HepG2 (cell line): Measurements from ENCODE around the gene ZNF771. TPM values are rescaled to one million over a fixed set of nuclear protein-coding genes. Genes with fewer than 3 reads are reported as not detected.
A peak's percentile ranks its signal among the peaks of the same experiment; 100 is the strongest.

ENCODE experiments used
- KAT2B ChIP-seq: fragments of 150-350 bp; IDR thresholded peaks from 2 replicates; pipeline ENCODE4 v1.6.1; 2014; ENCODE audit warnings: low read depth, low read length, borderline replicate concordance
- MXD4 ChIP-seq: IDR thresholded peaks from 2 replicates; pipeline ENCODE4 v1.6.1; 2016; ENCODE audit warnings: mild to moderate bottlenecking, missing biosample characterization, missing genetic modification reagents
- NR2F2 ChIP-seq: IDR thresholded peaks from 2 replicates; pipeline ENCODE4 v1.6.1; 2012; ENCODE audit warnings: low read depth, inconsistent platforms, borderline replicate concordance
- RARA ChIP-seq: IDR thresholded peaks from 2 replicates; pipeline ENCODE4 v1.6.1; 2016; ENCODE audit warnings: missing genetic modification reagents, missing compliant biosample characterization
- RNF2 ChIP-seq: fragments of 450-650 bp; conservative IDR thresholded peaks from 2 replicates; pipeline ENCODE4 v1.6.1; 2016; ENCODE audit warnings: low read depth
- ZBTB26 ChIP-seq: IDR thresholded peaks from 2 replicates; pipeline ENCODE4 v1.6.1; 2016; ENCODE audit warnings: missing compliant biosample characterization, missing genetic modification reagents, borderline replicate concordance
- ZNF12 ChIP-seq: sonication (generic); formaldehyde crosslinking; IDR thresholded peaks from 2 replicates; pipeline ENCODE4 v1.5.0; 2020; ENCODE audit warnings: missing genetic modification reagents
- ZNF142 ChIP-seq: sonication (generic); formaldehyde crosslinking; IDR thresholded peaks from 2 replicates; pipeline ENCODE4 v1.4.0; 2020; ENCODE audit warnings: missing genetic modification reagents
- ZNF431 ChIP-seq: sonication (generic); formaldehyde crosslinking; IDR thresholded peaks from 2 replicates; pipeline ENCODE4 v1.9.0; 2022; ENCODE audit warnings: missing genetic modification reagents, low read depth, mild to moderate bottlenecking, borderline replicate concordance
- ZNF672 ChIP-seq: sonication (generic); formaldehyde crosslinking; IDR thresholded peaks from 2 replicates; pipeline ENCODE4 v1.8.1; 2022; ENCODE audit warnings: missing genetic modification reagents
- ZNF687 ChIP-seq: sonication (generic); formaldehyde crosslinking; IDR thresholded peaks from 2 replicates; pipeline ENCODE4 v1.5.1; 2020; ENCODE audit warnings: mild to moderate bottlenecking, missing genetic modification reagents, moderate library complexity
- ZNF691 ChIP-seq: sonication (generic); formaldehyde crosslinking; IDR thresholded peaks from 2 replicates; pipeline ENCODE4 v1.4.0; 2020; ENCODE audit warnings: missing genetic modification reagents, low read depth, mild to moderate bottlenecking, borderline replicate concordance
- ZNF878 ChIP-seq: sonication (generic); formaldehyde crosslinking; IDR thresholded peaks from 2 replicates; pipeline ENCODE4 v1.8.1; 2023; ENCODE audit warnings: mild to moderate bottlenecking, missing genetic modification reagents, moderate library complexity
- polyA plus RNA-seq, 8 experiments: library from polyadenylated mRNA; depleted of rRNA in 3 of 8; stranded (reverse) in 7 of 8; unstranded in 1 of 8; fragments of >200 nt; fragmentation: Illumina TruSeq in 4 of 8; extraction: Trizol in 4 of 8; gene quantifications; 2 replicates each; pipeline versions ENCODE4 v1.2.1 to v1.2.3, GENCODE V29; 2011 to 2016; ENCODE audit warnings: low read depth in 4 of 8, missing spikeins in 1 of 8, mixed read lengths in 1 of 8; ENCODE audit not compliant: insufficient read depth in 1 of 8
- total RNA-seq, 5 experiments: library from RNA; depleted of rRNA; stranded (reverse); fragments of >200 nt; fragmentation: Illumina TruSeq; extraction: Trizol; gene quantifications; 2 replicates each; pipeline ENCODE4 v1.2.3, GENCODE V29; 2016; ENCODE audit warnings: low read depth in 1 of 5
- TF ChIP-seq, protein P1 (sequence below): sonication (generic); formaldehyde crosslinking; IDR thresholded peaks from 2 replicates; pipeline ENCODE4 v1.8.0; 2022; ENCODE audit warnings: mild to moderate bottlenecking, missing genetic modification reagents, borderline replicate concordance

Gene ZNF771
- total and polyA plus RNA-seq, 2 of the 13 experiments (the other 11 are each of a cell fraction or from before 2014, with no cell fraction given), result 5.0 to 11.8 TPM

DNA sequence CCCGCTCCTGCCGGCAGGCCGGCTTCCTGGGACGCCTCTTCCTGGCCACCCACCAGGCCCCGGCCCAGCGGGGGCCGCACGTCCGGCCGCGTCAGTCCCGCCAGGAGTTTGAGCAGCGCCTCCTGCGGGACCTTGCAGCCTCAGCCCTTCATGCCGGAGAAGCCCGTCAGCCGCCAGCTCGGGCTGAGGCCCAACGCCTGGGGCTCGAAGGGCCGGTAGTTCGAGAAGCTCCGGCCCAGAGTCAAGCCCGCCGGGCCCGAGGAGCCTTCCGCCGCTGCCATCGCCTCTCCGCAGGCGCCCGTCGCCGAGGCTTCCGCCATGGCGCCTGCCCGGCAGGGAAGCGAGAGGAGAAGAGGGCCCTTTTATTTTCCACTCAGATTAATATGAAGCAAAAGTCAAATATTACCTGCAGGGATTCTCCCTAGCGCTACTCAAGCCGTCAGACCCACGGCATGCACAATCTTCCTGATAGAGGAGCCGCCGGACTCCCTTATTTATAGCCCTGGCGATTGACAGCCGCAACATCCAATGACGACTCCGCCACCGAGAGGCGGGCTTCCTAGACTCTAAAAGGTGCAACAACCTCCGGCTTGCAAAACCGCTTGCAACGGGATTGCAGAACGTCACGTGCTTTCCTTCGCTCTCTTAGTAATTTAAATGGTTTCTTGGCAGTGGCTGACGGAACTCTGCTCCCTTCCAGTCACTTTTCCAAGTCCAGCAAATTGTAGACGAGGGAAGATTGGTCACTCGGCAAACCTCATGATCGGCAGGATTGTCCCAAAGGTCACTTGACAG lies 38.2 kb downstream of the ZNF771 start, which contains the start of gene SEPHS2 (continued):
- TF ChIP-seq ZNF687 (CRISPR knock-in tag) (peak; percentile 88), MXD4 (CRISPR knock-in tag) (peak; percentile 52; the same call in 1 of the 2 replicates), ZNF691 (CRISPR knock-in tag) (peak; percentile 25), NR2F2 (0 out of 2 replicates have a peak, but pooled peaks have one; percentile 15), ZNF431 (peak; percentile 9; the same call in 1 of the 2 replicates), ZNF672 (CRISPR knock-in tag) (no peak), RARA (CRISPR knock-in tag) (peak; percentile 45), ZBTB26 (CRISPR knock-in tag) (0 out of 2 replicates have a peak, but pooled peaks have one; percentile 28), RNF2 (peak; percentile 79), KAT2B (no peak), ZNF12 (CRISPR knock-in tag) (no peak), ZNF878 (CRISPR knock-in tag) (no peak), ZNF142 (CRISPR knock-in tag) (no peak)
- TF ChIP-seq, protein P1, sequence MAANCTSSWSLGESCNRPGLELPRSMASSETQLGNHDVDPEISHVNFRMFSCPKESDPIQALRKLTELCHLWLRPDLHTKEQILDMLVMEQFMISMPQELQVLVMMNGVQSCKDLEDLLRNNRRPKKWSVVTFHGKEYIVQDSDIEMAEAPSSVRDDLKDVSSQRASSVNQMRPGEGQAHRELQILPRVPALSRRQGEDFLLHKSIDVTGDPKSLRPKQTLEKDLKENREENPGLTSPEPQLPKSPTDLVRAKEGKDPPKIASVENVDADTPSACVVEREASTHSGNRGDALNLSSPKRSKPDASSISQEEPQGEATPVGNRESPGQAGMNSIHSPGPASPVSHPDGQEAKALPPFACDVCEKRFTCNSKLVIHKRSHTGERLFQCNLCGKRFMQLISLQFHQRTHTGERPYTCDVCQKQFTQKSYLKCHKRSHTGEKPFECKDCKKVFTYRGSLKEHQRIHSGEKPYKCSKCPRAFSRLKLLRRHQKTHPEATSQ (CRISPR knock-in tag), result peak; percentile 53
